ENCODE results near the gene FRMD4A.

DNA sequence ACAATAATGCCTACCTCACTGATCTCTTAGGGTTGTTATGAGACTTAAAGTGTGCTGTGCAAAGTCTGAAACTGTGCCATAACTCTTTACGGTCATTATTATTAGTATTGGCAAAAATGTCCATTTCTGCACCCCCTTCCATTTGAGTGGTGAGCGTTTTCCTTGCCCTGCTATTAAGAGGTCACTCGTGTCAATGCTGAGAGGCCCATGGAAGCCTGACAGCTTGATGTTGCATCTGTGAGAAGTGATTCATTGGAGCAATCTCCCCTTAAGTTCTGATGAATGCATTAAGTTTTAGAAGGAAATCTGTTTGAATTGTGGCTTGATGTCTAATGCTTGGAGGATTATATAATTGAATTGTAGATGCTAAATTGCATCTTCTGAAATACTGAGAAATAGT, 253.3 kb downstream of the FRMD4A start:
- TF ChIP-seq, protein P1, sequence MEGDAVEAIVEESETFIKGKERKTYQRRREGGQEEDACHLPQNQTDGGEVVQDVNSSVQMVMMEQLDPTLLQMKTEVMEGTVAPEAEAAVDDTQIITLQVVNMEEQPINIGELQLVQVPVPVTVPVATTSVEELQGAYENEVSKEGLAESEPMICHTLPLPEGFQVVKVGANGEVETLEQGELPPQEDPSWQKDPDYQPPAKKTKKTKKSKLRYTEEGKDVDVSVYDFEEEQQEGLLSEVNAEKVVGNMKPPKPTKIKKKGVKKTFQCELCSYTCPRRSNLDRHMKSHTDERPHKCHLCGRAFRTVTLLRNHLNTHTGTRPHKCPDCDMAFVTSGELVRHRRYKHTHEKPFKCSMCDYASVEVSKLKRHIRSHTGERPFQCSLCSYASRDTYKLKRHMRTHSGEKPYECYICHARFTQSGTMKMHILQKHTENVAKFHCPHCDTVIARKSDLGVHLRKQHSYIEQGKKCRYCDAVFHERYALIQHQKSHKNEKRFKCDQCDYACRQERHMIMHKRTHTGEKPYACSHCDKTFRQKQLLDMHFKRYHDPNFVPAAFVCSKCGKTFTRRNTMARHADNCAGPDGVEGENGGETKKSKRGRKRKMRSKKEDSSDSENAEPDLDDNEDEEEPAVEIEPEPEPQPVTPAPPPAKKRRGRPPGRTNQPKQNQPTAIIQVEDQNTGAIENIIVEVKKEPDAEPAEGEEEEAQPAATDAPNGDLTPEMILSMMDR (IDR thresholded peaks at IDR 0.05), result no peak
- no peak for TF ChIP-seq ZFX (IDR thresholded peaks at IDR 0.05; ENCODE audit: borderline replicate concordance)
